ENCODE data around the gene CEP85. TPM values are rescaled to one million over a fixed set of nuclear protein-coding genes. Genes with fewer than 3 reads are reported as not detected.

The CEP85 gene
- total and polyA plus RNA-seq, 9 of the 15 experiments (the other 6 are each of a cell fraction or from before 2014, with no cell fraction given) = 42.1 to 140 (median 92.6) TPM

GRCh38 chr1:26279456-26280332 is 45.7 kb downstream of the CEP85 start, which contains the start of gene SH3BGRL3 (continued):
- TF ChIP-seq ZNF512 (tag; IDR thresholded peaks at IDR 0.05) (no peak), ZNF282 (CRISPR knock-in tag; IDR thresholded peaks at IDR 0.05) (peak; percentile 83; the same call in 1 of the 2 replicates), PHTF2 (CRISPR knock-in tag; IDR thresholded peaks at IDR 0.05) (no peak), POLR2G (IDR thresholded peaks at IDR 0.05; ENCODE audit: low read depth, low read length) (peak; percentile 96), ZNF511 (CRISPR knock-in tag; IDR thresholded peaks at IDR 0.05) (peak; percentile 65; the same call in 1 of the 2 replicates), HNRNPUL1 (IDR thresholded peaks at IDR 0.05; ENCODE audit: low read length) (peak; percentile 77; the same call in 1 of the 2 replicates), ZNF764 (CRISPR knock-in tag; IDR thresholded peaks at IDR 0.05; ENCODE audit: low read depth) (peak; percentile 97), PYGO2 (tag; IDR thresholded peaks at IDR 0.05) (no peak), ZFP1 (CRISPR knock-in tag; IDR thresholded peaks at IDR 0.05) (no peak), CBX3 (IDR thresholded peaks at IDR 0.05; ENCODE audit: borderline replicate concordance in 1 of 2, low read length in 2 of 2) (no peak), TRIM24 (IDR thresholded peaks at IDR 0.05) (0 out of 4 replicates have a peak, but pooled peaks have one; percentile 8 to 28), ZNF239 (CRISPR knock-in tag; IDR thresholded peaks at IDR 0.05) (no peak), RBBP5 (IDR thresholded peaks at IDR 0.05; ENCODE audit: borderline replicate concordance, insufficient read depth, low read length, poor library complexity, severe bottlenecking) (peak; percentile 81), PRDM10 (IDR thresholded peaks at IDR 0.05; ENCODE audit: partially characterized antibody) (peak; percentile 12), ZNF232 (CRISPR knock-in tag; IDR thresholded peaks at IDR 0.05) (0 out of 2 replicates have a peak, but pooled peaks have one; percentile 69), WHSC1 (IDR thresholded peaks at IDR 0.05; ENCODE audit: low read length) (no peak), ZNF384 (IDR thresholded peaks at IDR 0.05; ENCODE audit: low read depth, low read length) (no peak), ZBTB43 (CRISPR knock-in tag; IDR thresholded peaks at IDR 0.05) (no peak; the same call in 1 of the 2 replicates), MEIS2 (IDR thresholded peaks at IDR 0.05; ENCODE audit: partially characterized antibody) (peak; percentile 3)

Data from K562 (cell line).